GM19328 (cell line): ENCODE data around the gene NSD1.
A peak's percentile ranks its signal among the peaks of the same experiment; 100 is the strongest.

Experiments
- ATAC-seq: cut with Tn5 transposase; IDR thresholded peaks from one replicate; pipeline ENCODE4 v1.9.1; 2021; ENCODE audit warnings: mild to moderate bottlenecking, moderate library complexity; ENCODE audit not compliant: unreplicated experiment

The NSD1 gene

GRCh38 chr5:177097016-177097985, 36.3 kb upstream of the NSD1 start:
- ATAC-seq = no peak

DNA sequence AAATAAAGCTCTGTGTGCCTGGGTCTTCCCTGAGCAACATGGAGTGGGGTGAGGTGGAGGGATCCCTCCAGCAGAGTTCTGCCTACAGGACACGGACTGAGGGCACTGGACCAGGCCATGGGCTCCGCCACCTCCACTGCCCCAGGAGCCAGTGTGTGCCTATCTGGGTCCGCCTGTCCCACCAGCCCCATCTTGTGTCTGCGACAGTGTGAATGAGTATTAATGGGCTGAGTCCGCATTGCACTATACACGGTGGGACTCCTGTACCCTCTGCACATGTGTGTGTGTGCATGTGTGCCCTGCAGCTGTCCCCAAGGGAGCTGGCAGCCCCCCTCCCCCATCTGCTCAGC, 35.5 kb upstream of the NSD1 start:
- ATAC-seq = no peak

GRCh38 chr5:177098470-177099141, 35.0 kb upstream of the NSD1 start:
- ATAC-seq = no peak

DNA sequence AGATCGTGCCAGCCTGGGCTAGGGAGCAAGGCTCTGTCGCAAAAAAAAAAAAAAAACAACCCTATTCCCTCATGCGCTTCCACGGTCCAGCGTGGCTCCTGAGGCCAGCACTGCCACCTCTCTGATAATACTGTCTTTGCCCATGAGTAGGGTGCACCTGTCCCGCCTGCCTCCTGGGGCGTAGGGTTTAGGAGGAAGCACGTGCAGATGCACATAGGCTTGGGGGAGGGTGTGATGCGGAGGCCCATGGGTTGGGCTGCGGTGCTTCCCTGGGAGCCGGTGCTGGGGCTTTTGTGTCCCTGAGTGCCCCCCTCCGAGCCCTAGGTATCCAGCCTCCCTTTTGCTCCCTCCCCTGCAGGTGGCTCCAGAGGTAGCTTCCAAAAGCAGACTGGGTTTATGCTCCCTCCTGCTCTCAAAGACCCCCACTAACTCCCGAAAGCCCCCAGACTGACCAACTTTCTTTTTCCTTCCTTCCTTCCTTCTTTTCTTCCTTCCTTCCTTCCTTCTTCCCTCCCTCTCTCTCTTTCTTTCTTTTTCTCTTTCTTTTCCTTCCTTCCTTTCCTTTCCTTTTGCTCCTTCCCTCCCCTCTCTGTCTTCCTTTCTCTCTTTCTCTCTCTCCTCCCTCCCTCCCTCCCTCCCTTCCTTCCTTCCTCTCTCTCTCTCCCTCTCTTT, 34.0 kb upstream of the NSD1 start:
- no peak for ATAC-seq

GRCh38 chr5:177100714-177101121, 32.9 kb upstream of the NSD1 start:
- no peak for ATAC-seq

DNA sequence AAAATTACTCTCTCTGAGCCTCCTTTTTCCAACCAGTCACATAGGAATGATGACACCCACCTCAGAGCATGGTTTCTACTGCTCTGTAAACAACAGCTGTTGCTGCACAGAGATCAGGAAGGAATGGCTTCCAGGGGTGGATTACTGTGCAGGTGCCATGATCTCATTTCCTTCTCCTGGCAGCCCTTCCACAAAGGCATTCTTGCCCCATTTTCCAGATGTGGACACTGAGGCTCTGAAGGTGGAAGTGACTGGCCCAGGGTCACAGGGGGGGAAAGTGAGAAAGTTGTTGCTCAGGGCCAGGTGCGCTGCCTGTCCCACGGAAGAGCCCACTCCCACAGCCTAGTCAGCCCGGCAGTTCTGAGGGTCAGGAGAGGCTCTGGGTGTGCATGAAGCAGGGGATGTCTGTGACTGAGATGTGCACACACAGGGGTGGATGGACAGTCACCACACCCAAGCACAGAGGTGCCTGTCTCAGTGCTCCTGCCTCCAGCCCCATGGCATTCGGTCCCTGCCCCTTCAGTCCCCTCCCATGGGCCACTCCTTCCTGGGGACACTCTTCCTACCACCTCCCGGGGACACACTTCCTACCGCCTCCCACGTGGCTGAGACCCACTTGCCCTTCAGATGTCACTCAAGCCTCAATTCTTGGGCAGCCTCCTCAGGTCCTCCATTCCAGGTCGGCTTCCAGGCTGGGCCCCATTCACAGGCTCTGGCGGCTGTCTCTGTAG, 29.9 kb upstream of the NSD1 start:
- ATAC-seq = no peak

- ATAC-seq = no peak
These were observed 27.7 kb upstream of the NSD1 start for GRCh38 chr5:177105691-177106476.

DNA sequence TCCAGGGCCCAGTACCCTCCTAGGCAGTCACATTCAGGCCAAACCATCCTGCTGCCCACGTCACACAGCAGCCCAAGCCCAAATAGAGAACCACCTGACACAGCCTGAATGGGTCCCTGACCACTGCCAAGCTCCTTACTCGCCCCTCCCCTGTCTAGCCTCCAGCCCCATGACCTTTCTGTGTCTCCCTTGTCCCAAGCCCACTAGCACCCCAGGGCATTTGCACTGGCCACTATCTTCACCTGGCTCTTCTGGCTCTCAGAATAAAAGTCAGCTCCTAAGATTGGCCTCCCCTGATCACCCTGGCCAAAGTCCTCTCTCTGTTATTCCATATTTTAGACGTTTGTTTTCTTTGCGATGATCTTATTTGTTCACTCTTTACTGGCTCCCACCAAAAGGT, 26.4 kb upstream of the NSD1 start:
- no peak for ATAC-seq

GRCh38 chr5:177109810-177110209, 23.8 kb upstream of the NSD1 start:
- ATAC-seq = no peak

- ATAC-seq = no peak
These were observed 21.7 kb upstream of the NSD1 start for GRCh38 chr5:177111720-177112394.

- ATAC-seq = no peak
These were observed 20.9 kb upstream of the NSD1 start for GRCh38 chr5:177112589-177113220.

DNA sequence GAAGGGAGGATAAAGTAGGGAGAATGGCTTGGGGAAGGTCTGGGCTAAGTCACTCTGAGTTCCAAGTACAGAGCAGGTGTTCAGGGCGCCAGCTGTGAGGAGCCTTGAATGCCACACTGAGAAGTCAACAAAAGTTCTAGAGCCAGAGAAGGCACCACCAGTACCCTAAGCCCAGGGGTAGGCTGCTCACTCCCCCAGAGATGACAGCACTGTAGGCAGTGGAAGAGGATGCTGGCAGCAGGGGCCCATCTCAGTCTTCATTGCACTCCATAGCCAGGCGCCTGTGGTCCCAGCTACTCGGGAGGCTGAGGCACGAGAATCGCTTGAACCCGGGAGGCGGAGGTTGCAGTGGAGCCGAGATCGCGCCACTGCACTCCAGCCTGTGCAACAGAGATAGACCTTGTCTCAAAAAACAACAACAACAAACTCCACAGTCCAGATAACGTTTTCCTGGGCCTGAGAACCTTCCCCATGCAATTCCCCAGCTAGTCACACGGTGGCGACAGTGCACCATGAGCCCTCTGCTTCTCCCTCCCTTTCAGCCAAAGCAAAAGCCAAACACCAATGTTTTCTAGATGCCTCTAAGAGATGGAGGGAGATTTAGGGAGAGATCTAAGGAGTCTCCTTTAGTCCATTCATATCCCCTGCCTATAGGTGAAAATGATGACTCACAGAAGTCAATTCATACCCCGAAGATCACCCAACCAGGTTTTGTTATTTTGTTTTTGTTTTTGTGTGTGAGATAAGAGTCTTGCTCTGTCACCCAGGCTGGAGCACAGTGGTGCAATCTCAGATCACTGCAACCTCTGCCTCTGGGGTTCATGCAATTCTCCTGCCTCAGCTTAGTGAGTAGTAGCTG, 19.8 kb upstream of the NSD1 start:
- ATAC-seq = no peak

GRCh38 chr5:177116631-177117373, 16.8 kb upstream of the NSD1 start:
- peak; percentile 61 for ATAC-seq

DNA sequence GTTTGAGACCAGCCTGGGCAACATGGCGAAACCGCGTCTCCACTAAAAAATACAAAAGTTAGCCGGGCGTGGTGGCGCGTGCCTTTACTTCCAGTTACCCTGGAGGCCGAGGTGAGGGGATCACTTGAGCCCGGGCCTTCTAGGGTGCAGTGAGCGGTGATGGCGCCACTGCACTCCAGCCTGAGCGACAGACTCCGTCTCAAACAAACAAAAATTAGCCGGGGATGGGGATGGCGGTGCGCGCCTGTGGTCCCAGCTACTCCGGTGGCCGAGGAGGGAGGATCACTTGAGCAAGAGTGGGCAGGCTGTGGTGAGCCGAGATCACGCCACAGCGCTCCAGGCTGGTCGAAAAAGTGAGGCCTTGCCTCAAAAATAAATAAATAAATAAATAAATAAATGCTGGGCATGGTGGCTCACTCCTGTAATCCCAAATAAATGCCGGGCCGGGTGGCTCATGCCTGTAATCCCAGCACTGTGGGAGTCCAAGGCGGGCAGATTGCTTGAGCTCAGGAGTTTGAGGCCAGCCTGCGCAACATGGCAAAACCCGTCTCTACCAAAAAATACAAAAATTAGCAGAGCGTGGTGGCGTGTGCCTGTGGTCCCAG, 16.0 kb upstream of the NSD1 start:
- ATAC-seq = no peak

GRCh38 chr5:177122566-177122965, 11.0 kb upstream of the NSD1 start:
- no peak for ATAC-seq

- no peak for ATAC-seq
These were observed 9.6 kb upstream of the NSD1 start for GRCh38 chr5:177123789-177124485.
